WTC11 (cell line): ENCODE data around the gene DMGDH. TPM values are rescaled to one million over a fixed set of nuclear protein-coding genes. Genes with fewer than 3 reads are reported as not detected.

Experiments used
- ATAC-seq: fragments of 200-7000 bp; cut with Tn5 transposase; 2 replicates; pipeline ENCODE4 v1.10.0; 2021; ENCODE audit warnings: mild to moderate bottlenecking, moderate library complexity
- CTCF ChIA-PET: fragments of 300-600 bp; sonication (Branson Sonifier 250); formaldehyde crosslinking; loops from one replicate; lab custom pipeline; 2021; ENCODE audit warnings: antibody characterized with exemption; lab: Charles Lee
- POLR2A ChIA-PET: fragments of 350-600 bp; sonication (Branson Sonifier 250); formaldehyde crosslinking; loops from one replicate; lab custom pipeline; 2021; ENCODE audit warnings: antibody characterized with exemption; lab: Charles Lee
- DNase-seq: peaks from one replicate; pipeline ENCODE4 v3.0.0; 2021; ENCODE audit warnings: low spot score
- H3K27ac Mint-ChIP-seq: 2 replicates; pipeline ENCODE4 v1.8.0; 2021; ENCODE audit warnings: mixed read lengths
- H3K27me3 Mint-ChIP-seq: 2 replicates; pipeline ENCODE4 v1.8.0; 2021; ENCODE audit warnings: low read depth, mild to moderate bottlenecking, moderate library complexity, mixed read lengths
- H3K36me3 Mint-ChIP-seq: 2 replicates; pipeline ENCODE4 v1.8.0; 2021; ENCODE audit warnings: mixed read lengths
- H3K4me1 Mint-ChIP-seq: 2 replicates; pipeline ENCODE4 v1.8.0; 2022; ENCODE audit warnings: mixed read lengths
- H3K4me3 Mint-ChIP-seq: 2 replicates; pipeline ENCODE4 v1.8.0; 2021; ENCODE audit warnings: mild to moderate bottlenecking, moderate library complexity, mixed read lengths
- H3K9me3 Mint-ChIP-seq: 2 replicates; pipeline ENCODE4 v1.8.0; 2021; ENCODE audit warnings: mixed read lengths
- ATF1 ChIP-seq: sonication (generic); formaldehyde crosslinking; IDR thresholded peaks from 2 replicates; pipeline ENCODE4 v1.8.1; 2023; ENCODE audit warnings: mild to moderate bottlenecking, moderate library complexity, missing genetic modification reagents
- ATF2 ChIP-seq: sonication (generic); formaldehyde crosslinking; IDR thresholded peaks from 2 replicates; pipeline ENCODE4 v1.8.1; 2022; ENCODE audit warnings: low read depth, missing genetic modification reagents, borderline replicate concordance
- ATF3 ChIP-seq: sonication (generic); formaldehyde crosslinking; conservative IDR thresholded peaks from 2 replicates; pipeline ENCODE4 v1.8.1; 2022; ENCODE audit warnings: mild to moderate bottlenecking, missing genetic modification reagents
- ATF6 ChIP-seq: sonication (generic); formaldehyde crosslinking; IDR thresholded peaks from 2 replicates; pipeline ENCODE4 v1.8.1; 2023; ENCODE audit warnings: mild to moderate bottlenecking, missing genetic modification reagents
- CBFB ChIP-seq: sonication (generic); formaldehyde crosslinking; IDR thresholded peaks from 2 replicates; pipeline ENCODE4 v1.8.1; 2022; ENCODE audit warnings: mild to moderate bottlenecking, low read depth, missing genetic modification reagents
- CREB1 ChIP-seq: sonication (generic); formaldehyde crosslinking; IDR thresholded peaks from 2 replicates; pipeline ENCODE4 v1.8.0; 2023; ENCODE audit warnings: mild to moderate bottlenecking, missing genetic modification reagents
- E2F1 ChIP-seq: sonication (generic); formaldehyde crosslinking; IDR thresholded peaks from 2 replicates; pipeline ENCODE4 v1.8.0; 2022; ENCODE audit warnings: mild to moderate bottlenecking, missing genetic modification reagents
- GRHL2 ChIP-seq: fragments of 250-450 bp; sonication (Bioruptor Pico); IDR thresholded peaks from 2 replicates; pipeline ENCODE4 v1.8.0; 2022; ENCODE audit warnings: mild to moderate bottlenecking, moderate library complexity; ENCODE audit not compliant: insufficient replicate concordance, severe bottlenecking
- GTF2I ChIP-seq: fragments of 250-450 bp; sonication (Bioruptor Pico); conservative IDR thresholded peaks from 2 replicates; pipeline ENCODE4 v1.4.0; 2021; ENCODE audit warnings: mild to moderate bottlenecking
- HMGA2 ChIP-seq: fragments of 250-450 bp; sonication (Bioruptor Pico); IDR thresholded peaks from 2 replicates; pipeline ENCODE4 v1.4.0; 2021; ENCODE audit warnings: mild to moderate bottlenecking, moderate library complexity
- HMGXB4 ChIP-seq: sonication (generic); formaldehyde crosslinking; IDR thresholded peaks from 2 replicates; pipeline ENCODE4 v1.8.1; 2023; ENCODE audit warnings: mild to moderate bottlenecking, moderate library complexity, missing genetic modification reagents
- JUN ChIP-seq: sonication (generic); formaldehyde crosslinking; IDR thresholded peaks from 2 replicates; pipeline ENCODE4 v1.8.0; 2023; ENCODE audit warnings: mild to moderate bottlenecking, missing genetic modification reagents
- KAT7 ChIP-seq: sonication (generic); formaldehyde crosslinking; IDR thresholded peaks from 2 replicates; pipeline ENCODE4 v1.8.1; 2023; ENCODE audit warnings: missing genetic modification reagents, mild to moderate bottlenecking, borderline replicate concordance
- NFATC4 ChIP-seq: fragments of 250-450 bp; sonication (Bioruptor Pico); IDR thresholded peaks from 2 replicates; pipeline ENCODE4 v1.9.0; 2021; ENCODE audit warnings: mild to moderate bottlenecking
- NFYB ChIP-seq: sonication (generic); formaldehyde crosslinking; conservative IDR thresholded peaks from 2 replicates; pipeline ENCODE4 v1.8.0; 2022; ENCODE audit warnings: low read depth, missing genetic modification reagents
- OVOL2 ChIP-seq: fragments of 250-450 bp; sonication (Bioruptor Pico); IDR thresholded peaks from 2 replicates; pipeline ENCODE4 v1.9.0; 2021; ENCODE audit warnings: mild to moderate bottlenecking, borderline replicate concordance
- SOX15 ChIP-seq: fragments of 250-450 bp; sonication (Bioruptor Pico); IDR thresholded peaks from 2 replicates; pipeline ENCODE4 v1.9.0; 2021; ENCODE audit warnings: mild to moderate bottlenecking
- ZNF416 ChIP-seq: fragments of 250-450 bp; sonication (Bioruptor Pico); IDR thresholded peaks from 2 replicates; pipeline ENCODE4 v1.9.0; 2021; ENCODE audit warnings: mild to moderate bottlenecking, inconsistent platforms
- total RNA-seq: library from RNA; stranded (reverse); gene quantifications from 3 replicates; pipeline ENCODE4 v1.2.3, GENCODE V29; 2021
- TF ChIP-seq, protein P1 (sequence below): fragments of 250-450 bp; sonication (Bioruptor Pico); IDR thresholded peaks from 2 replicates; pipeline ENCODE4 v2.1.2; 2022; ENCODE audit warnings: mild to moderate bottlenecking, moderate library complexity
- TF ChIP-seq, protein P2 (sequence below): sonication (generic); formaldehyde crosslinking; IDR thresholded peaks from 2 replicates; pipeline ENCODE4 v1.8.1; 2022; ENCODE audit warnings: mild to moderate bottlenecking, missing genetic modification reagents, moderate library complexity, borderline replicate concordance

The DMGDH gene
- total RNA-seq, 1 experiment from 2014 or later: 0.35 TPM

GRCh38 chr5:78995521-78996007, 73.9 kb downstream of the DMGDH start:
- H3K4me1 Mint-ChIP-seq: 0 out of 2 replicates have a peak, but pooled peaks cover 3% of the 10 kb centered on the region
- no peak for TF ChIP-seq ATF6 (CRISPR knock-in tag)
- TF ChIP-seq, all 79 proteins: peak for 0
- H3K9me3 Mint-ChIP-seq: peaks cover 17% of the 10 kb centered on the region
- no peak overlapping the region for H3K4me3 Mint-ChIP-seq
- no peaks in the 10 kb centered on the region; the same call in 1 of the 2 replicates for H3K27me3 Mint-ChIP-seq
- no peak for ATAC-seq
- POLR2A ChIA-PET: interaction anchor here (1.4 kb wide), 1 partner anchor 11 kb away, joined by 4 read pairs; the partner anchor contains the start of gene ARSB
- H3K36me3 Mint-ChIP-seq: peaks cover 6% of the 10 kb centered on the region
- DNase-seq: no peak
- CTCF ChIA-PET: no interaction called here
- no peak overlapping the region for H3K27ac Mint-ChIP-seq

DNA sequence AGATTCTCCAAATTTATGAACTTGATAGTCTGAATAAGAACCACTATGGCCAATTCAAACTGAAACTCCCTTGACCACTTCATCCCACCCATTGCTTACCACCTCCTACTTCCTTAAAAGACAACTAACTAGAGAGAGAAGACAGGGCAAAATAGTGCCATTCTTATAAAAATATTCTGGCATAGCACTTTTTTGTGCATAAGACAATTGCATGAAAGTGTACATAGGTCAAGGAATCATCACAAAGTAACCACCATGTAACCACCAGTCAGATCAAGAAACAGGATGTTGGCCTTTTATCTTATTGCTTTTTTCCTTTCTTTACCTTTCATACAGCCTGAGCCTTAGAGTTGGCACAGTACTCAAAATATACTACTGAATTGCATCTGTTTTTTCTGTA, 76.3 kb downstream of the DMGDH start:
- CTCF ChIA-PET: no interaction called here
- DNase-seq: no peak
- H3K4me1 Mint-ChIP-seq: 0 out of 2 replicates have a peak, but pooled peaks cover 3% of the 10 kb centered on the region
- H3K27me3 Mint-ChIP-seq: no peaks in the 10 kb centered on the region; the same call in 1 of the 2 replicates
- peaks cover 6% of the 10 kb centered on the region for H3K36me3 Mint-ChIP-seq
- no peak for ATAC-seq
- peaks cover 17% of the 10 kb centered on the region for H3K9me3 Mint-ChIP-seq
- no peak overlapping the region for H3K27ac Mint-ChIP-seq
- TF ChIP-seq ZNF416: no peak
- TF ChIP-seq HMGXB4 (CRISPR knock-in tag): no peak
- TF ChIP-seq OVOL2 (CRISPR knock-in tag): no peak
- no peak for TF ChIP-seq NFYB (CRISPR knock-in tag)
- no peak for TF ChIP-seq GRHL2 (CRISPR knock-in tag)
- TF ChIP-seq JUN (CRISPR knock-in tag): no peak
- TF ChIP-seq, protein P1, sequence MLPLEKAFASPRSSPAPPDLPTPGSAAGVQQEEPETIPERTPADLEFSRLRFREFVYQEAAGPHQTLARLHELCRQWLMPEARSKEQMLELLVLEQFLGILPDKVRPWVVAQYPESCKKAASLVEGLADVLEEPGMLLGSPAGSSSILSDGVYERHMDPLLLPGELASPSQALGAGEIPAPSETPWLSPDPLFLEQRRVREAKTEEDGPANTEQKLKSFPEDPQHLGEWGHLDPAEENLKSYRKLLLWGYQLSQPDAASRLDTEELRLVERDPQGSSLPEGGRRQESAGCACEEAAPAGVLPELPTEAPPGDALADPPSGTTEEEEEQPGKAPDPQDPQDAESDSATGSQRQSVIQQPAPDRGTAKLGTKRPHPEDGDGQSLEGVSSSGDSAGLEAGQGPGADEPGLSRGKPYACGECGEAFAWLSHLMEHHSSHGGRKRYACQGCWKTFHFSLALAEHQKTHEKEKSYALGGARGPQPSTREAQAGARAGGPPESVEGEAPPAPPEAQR (CRISPR knock-in tag): no peak
- TF ChIP-seq, protein P2, sequence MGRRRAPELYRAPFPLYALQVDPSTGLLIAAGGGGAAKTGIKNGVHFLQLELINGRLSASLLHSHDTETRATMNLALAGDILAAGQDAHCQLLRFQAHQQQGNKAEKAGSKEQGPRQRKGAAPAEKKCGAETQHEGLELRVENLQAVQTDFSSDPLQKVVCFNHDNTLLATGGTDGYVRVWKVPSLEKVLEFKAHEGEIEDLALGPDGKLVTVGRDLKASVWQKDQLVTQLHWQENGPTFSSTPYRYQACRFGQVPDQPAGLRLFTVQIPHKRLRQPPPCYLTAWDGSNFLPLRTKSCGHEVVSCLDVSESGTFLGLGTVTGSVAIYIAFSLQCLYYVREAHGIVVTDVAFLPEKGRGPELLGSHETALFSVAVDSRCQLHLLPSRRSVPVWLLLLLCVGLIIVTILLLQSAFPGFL (CRISPR knock-in tag): no peak
- no peak for TF ChIP-seq HMGA2 (CRISPR knock-in tag)
- no peak for TF ChIP-seq CREB1 (CRISPR knock-in tag)
- no peak for TF ChIP-seq E2F1 (CRISPR knock-in tag)
- TF ChIP-seq ATF2 (CRISPR knock-in tag): no peak
- no peak for TF ChIP-seq GTF2I
- no peak for TF ChIP-seq CBFB (CRISPR knock-in tag)
- no peak for TF ChIP-seq KAT7 (CRISPR knock-in tag)
- TF ChIP-seq SOX15: no peak
- TF ChIP-seq ATF1 (CRISPR knock-in tag): no peak
- TF ChIP-seq ATF3 (CRISPR knock-in tag): no peak
- no peak for TF ChIP-seq NFATC4
- POLR2A ChIA-PET: no interaction called here
- no peak overlapping the region for H3K4me3 Mint-ChIP-seq
